ENCODE measurements around the gene TPRG1L.

The TPRG1L gene

GRCh38 chr1:3640121-3640837 lies 15.5 kb downstream of the TPRG1L start:
- DNase-seq (ENCODE audit: extremely low spot score, insufficient read length, low read depth), result no peak
- FAIRE-seq, result no peak

- no peak for DNase-seq (ENCODE audit: extremely low spot score, insufficient read length, low read depth)
- no peak for FAIRE-seq
These were observed 16.4 kb downstream of the TPRG1L start for GRCh38 chr1:3641046-3641760.

GRCh38 chr1:3641816-3642215 lies 17.0 kb downstream of the TPRG1L start:
- no peak for DNase-seq (ENCODE audit: extremely low spot score, insufficient read length, low read depth)
- FAIRE-seq, result no peak

GRCh38 chr1:3642919-3643675 lies 18.3 kb downstream of the TPRG1L start:
- FAIRE-seq (no peak), DNase-seq (ENCODE audit: extremely low spot score, insufficient read length, low read depth) (no peak)

- FAIRE-seq (no peak), DNase-seq (ENCODE audit: extremely low spot score, insufficient read length, low read depth) (no peak)
These were observed 19.5 kb downstream of the TPRG1L start for GRCh38 chr1:3644273-3644672.

GRCh38 chr1:3645247-3645646 lies 20.4 kb downstream of the TPRG1L start:
- FAIRE-seq (no peak), DNase-seq (ENCODE audit: extremely low spot score, insufficient read length, low read depth) (no peak)

GRCh38 chr1:3645666-3646355 lies 21.0 kb downstream of the TPRG1L start:
- no peak for DNase-seq (ENCODE audit: extremely low spot score, insufficient read length, low read depth)
- no peak for FAIRE-seq

GRCh38 chr1:3646596-3646995 lies 21.8 kb downstream of the TPRG1L start:
- DNase-seq (ENCODE audit: extremely low spot score, insufficient read length, low read depth) (no peak), FAIRE-seq (no peak)

GRCh38 chr1:3649342-3650247 lies 24.8 kb downstream of the TPRG1L start, which contains the start of gene WRAP73:
TSS of gene WRAP73 (minus strand) at chr1:3650103. CDS start at chr1:3649999, 104 bp downstream.
- FAIRE-seq, result peak; percentile 98
- DNase-seq (ENCODE audit: extremely low spot score, insufficient read length, low read depth), result peak; percentile 91

GRCh38 chr1:3650248-3651025 lies 25.6 kb downstream of the TPRG1L start:
- FAIRE-seq (no peak), DNase-seq (ENCODE audit: extremely low spot score, insufficient read length, low read depth) (no peak)

GRCh38 chr1:3651026-3651929 lies 26.5 kb downstream of the TPRG1L start:
- no peak for FAIRE-seq
- DNase-seq (ENCODE audit: extremely low spot score, insufficient read length, low read depth), result no peak

- FAIRE-seq (peak; percentile 66), DNase-seq (ENCODE audit: extremely low spot score, insufficient read length, low read depth) (no peak)
These were observed 27.2 kb downstream of the TPRG1L start, which contains the start of gene TP73 for GRCh38 chr1:3651930-3652547. TSS of gene TP73 (plus strand) at chr1:3652516. CDS start at chr1:3682366, 29,850 bp downstream.

- DNase-seq (ENCODE audit: extremely low spot score, insufficient read length, low read depth), result no peak
- no peak for FAIRE-seq
These were observed 27.9 kb downstream of the TPRG1L start for GRCh38 chr1:3652548-3653285.

- DNase-seq (ENCODE audit: extremely low spot score, insufficient read length, low read depth) (no peak), FAIRE-seq (peak; percentile 5)
These were observed 28.4 kb downstream of the TPRG1L start for GRCh38 chr1:3653286-3653618.

- FAIRE-seq, result no peak
- DNase-seq (ENCODE audit: extremely low spot score, insufficient read length, low read depth), result no peak
These were observed 29.9 kb downstream of the TPRG1L start for GRCh38 chr1:3654549-3655281.

Data from GM18507 (cell line).